Parathyroid adenoma (tissue), 2 donors: ENCODE results near the gene SOAT2.

Experiments
- H2AFZ ChIP-seq: fragments of 300-600 bp; sonication (generic); one replicate; pipeline ENCODE4 v1.7.0; 2017; ENCODE audit warnings: antibody characterized with exemption, mild to moderate bottlenecking
- H3K27ac ChIP-seq: fragments of 300-600 bp; sonication (generic); one replicate; pipeline ENCODE4 v1.7.0; 2017
- H3K27me3 ChIP-seq: fragments of 300-600 bp; sonication (generic); one replicate; pipeline ENCODE4 v1.7.0; 2017; ENCODE audit warnings: low read length; ENCODE audit not compliant: control insufficient read depth, insufficient read depth
- H3K36me3 ChIP-seq: fragments of 300-600 bp; sonication (generic); one replicate; pipeline ENCODE4 v1.7.0; 2017; ENCODE audit warnings: low read length; ENCODE audit not compliant: control insufficient read depth, insufficient read depth
- H3K4me1 ChIP-seq: fragments of 300-600 bp; sonication (generic); one replicate; pipeline ENCODE4 v1.7.0; 2017; ENCODE audit warnings: control low read depth
- H3K4me2 ChIP-seq: fragments of 300-600 bp; sonication (generic); one replicate; pipeline ENCODE4 v1.7.0; 2017; ENCODE audit warnings: low read length
- H3K4me3 ChIP-seq: fragments of 300-600 bp; sonication (generic); one replicate; pipeline ENCODE4 v1.7.0; 2017; ENCODE audit warnings: low read depth, low read length
- H3K79me2 ChIP-seq: fragments of 300-600 bp; sonication (generic); one replicate; pipeline ENCODE4 v1.7.0; 2017; ENCODE audit warnings: control low read depth
- H3K9ac ChIP-seq: fragments of 300-600 bp; sonication (generic); one replicate; pipeline ENCODE4 v1.7.0; 2017; ENCODE audit warnings: mild to moderate bottlenecking
- H3K9me3 ChIP-seq: fragments of 300-600 bp; sonication (generic); one replicate; pipeline ENCODE4 v1.7.0; 2017; ENCODE audit warnings: low read length; ENCODE audit not compliant: control insufficient read depth
- TF ChIP-seq, protein P1 (sequence below): fragments of 300-600 bp; sonication (generic); IDR thresholded peaks from one replicate; pipeline ENCODE4 v1.7.0; 2017; ENCODE audit warnings: antibody characterized with exemption, mild to moderate bottlenecking
- donor health status: primary hyperparathyroidism.

Gene SOAT2, protein sequence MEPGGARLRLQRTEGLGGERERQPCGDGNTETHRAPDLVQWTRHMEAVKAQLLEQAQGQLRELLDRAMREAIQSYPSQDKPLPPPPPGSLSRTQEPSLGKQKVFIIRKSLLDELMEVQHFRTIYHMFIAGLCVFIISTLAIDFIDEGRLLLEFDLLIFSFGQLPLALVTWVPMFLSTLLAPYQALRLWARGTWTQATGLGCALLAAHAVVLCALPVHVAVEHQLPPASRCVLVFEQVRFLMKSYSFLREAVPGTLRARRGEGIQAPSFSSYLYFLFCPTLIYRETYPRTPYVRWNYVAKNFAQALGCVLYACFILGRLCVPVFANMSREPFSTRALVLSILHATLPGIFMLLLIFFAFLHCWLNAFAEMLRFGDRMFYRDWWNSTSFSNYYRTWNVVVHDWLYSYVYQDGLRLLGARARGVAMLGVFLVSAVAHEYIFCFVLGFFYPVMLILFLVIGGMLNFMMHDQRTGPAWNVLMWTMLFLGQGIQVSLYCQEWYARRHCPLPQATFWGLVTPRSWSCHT

DNA sequence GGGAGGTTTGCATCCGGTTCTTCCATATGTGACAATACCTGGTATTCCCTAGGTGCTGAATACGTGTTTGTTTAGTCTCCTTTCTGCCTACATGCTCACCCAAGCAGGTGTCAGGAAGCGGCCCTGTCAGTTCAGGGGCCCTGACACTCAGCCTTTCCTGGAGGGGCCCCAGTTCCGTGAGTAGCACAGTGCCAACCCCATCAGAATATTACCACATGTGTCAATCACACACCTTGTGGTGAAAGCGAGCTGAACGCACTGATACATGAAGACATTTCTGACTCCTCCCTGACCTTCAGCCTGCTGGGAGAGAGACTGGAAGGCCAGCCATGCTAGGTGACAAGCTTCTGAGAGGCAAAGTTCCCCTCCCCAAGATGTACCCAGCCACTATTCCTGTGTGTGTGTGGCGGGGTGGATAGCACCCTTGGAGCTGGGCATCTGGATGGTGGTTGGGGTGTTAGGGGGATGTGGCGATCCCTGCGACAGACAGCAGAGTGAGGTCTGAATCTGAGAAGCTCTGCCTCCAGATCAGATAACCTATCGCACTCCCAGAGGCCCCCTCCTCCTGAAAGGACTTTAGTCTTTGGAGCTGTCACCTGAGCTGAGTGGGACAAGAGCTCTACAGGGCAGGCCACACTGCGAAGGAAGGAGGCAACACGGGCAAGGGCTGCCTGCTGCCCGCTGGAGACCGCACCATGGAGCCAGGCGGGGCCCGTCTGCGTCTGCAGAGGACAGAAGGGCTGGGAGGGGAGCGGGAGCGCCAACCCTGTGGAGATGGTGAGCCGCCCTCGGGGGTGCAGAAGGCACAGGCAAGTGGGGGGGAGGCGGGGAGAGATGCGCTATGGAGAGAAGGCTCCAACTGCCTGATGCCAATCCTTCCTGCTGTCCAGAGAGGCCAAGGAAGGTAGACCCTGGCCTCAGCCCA, at the start of gene SOAT2:
Gene SOAT2, plus strand, starts transcription at position 604 of the 925 bp plus-strand sequence. Its CDS starts 92 bp downstream, at position 696.
- Histone ChIP-seq H3K4me2 (no peak within 1 kb of the TSS), H3K9ac (no peak within 1 kb of the TSS), H3K36me3 (no peaks in the 10 kb centered on the region), H2AFZ (no peak within 1 kb of the TSS), H3K79me2 (no peaks in the 10 kb centered on the region), H3K27ac (no peak within 1 kb of the TSS), H3K4me1 (peaks cover 5% of the 10 kb centered on the region), H3K9me3 (no peaks in the 10 kb centered on the region), H3K4me3 (no peak within 1 kb of the TSS), H3K27me3 (no peaks in the 10 kb centered on the region)
- TF ChIP-seq, protein P1, sequence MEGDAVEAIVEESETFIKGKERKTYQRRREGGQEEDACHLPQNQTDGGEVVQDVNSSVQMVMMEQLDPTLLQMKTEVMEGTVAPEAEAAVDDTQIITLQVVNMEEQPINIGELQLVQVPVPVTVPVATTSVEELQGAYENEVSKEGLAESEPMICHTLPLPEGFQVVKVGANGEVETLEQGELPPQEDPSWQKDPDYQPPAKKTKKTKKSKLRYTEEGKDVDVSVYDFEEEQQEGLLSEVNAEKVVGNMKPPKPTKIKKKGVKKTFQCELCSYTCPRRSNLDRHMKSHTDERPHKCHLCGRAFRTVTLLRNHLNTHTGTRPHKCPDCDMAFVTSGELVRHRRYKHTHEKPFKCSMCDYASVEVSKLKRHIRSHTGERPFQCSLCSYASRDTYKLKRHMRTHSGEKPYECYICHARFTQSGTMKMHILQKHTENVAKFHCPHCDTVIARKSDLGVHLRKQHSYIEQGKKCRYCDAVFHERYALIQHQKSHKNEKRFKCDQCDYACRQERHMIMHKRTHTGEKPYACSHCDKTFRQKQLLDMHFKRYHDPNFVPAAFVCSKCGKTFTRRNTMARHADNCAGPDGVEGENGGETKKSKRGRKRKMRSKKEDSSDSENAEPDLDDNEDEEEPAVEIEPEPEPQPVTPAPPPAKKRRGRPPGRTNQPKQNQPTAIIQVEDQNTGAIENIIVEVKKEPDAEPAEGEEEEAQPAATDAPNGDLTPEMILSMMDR = no peak

DNA sequence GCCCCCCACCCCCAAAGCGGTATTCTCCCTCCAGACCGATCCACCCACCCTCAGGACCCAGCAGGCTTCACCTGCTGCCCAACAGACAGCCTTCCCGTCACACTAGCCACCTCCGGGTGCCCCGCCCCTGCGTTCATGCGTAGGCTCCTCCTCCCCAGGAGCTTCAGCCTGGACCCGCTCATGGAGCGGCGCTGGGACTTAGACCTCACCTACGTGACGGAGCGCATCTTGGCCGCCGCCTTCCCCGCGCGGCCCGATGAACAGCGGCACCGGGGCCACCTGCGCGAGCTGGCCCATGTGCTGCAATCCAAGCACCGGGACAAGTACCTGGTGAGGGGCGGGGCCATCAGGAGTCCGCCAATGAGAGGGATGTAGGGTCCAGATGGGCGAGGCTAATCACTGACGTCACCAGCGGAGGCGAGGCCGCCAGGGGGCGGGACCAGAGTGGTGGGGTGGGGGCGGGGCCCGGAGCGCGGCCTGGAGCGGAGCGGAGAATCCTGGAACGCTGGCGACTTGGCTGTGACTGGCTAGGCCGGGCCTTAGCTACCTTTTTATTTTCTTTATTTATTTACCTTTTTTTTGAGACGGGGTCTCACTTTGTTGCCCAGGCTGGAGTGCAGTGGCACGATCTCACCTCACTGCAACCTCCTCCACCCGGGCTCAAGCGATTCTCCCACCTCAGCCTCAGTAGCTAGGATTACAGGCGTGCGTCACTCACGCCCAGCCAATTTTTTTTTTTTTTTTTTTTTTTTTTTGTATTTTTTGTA, 49.0 kb upstream of the SOAT2 start:
- Histone ChIP-seq H3K27me3 (no peaks in the 10 kb centered on the region), H3K9ac (peak overlapping the region; percentile 29), H3K4me2 (peak overlapping the region; percentile 88), H2AFZ (peak overlapping the region; percentile 70), H3K4me3 (peak overlapping the region; percentile 70), H3K9me3 (no peaks in the 10 kb centered on the region), H3K4me1 (peaks cover 44% of the 10 kb centered on the region), H3K36me3 (no peaks in the 10 kb centered on the region), H3K27ac (peak overlapping the region; percentile 100), H3K79me2 (peaks cover 14% of the 10 kb centered on the region)
- TF ChIP-seq, protein P1 = peak; percentile 20

DNA sequence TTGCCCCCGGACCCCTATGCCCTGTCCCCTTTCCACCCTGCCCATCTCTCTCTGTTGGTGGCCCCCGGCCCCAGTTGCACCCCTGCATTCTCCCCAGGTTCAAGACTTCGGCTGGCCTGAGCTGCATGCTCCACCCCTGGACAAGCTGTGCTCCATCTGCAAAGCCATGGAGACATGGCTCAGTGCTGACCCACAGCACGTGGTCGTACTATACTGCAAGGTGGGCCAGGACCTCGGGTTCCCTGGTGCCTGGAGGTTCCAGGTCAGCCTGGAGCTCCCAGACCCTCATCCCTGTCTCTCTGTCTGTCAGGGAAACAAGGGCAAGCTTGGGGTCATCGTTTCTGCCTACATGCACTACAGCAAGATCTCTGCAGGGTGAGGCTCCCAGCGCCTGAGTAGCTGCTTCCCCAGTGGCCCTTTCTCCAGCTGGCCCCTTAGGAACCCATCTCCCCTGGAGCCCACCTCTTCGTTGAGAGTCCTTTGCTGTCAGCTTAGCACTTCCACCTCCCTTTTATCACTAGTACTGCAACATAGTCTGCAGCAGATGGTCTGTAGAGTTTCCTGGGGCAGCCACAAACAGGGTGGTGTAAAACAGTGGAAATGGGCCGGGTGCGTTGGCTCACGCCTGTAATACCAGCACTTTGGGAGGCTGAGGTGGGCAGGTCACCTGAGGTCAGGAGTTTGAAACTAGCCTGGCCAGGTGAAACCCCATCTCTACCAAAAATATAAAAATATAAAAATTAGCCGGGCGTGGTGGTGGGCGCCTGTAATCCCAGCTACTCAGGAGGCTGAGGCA, 47.6 kb upstream of the SOAT2 start:
- H3K36me3 ChIP-seq = no peaks in the 10 kb centered on the region
- no peak overlapping the region for H3K4me2 ChIP-seq
- H3K4me3 ChIP-seq = no peak overlapping the region
- H3K9me3 ChIP-seq = no peaks in the 10 kb centered on the region
- TF ChIP-seq, protein P1 = no peak
- H3K27ac ChIP-seq = peak overlapping the region; percentile 21
- H3K9ac ChIP-seq = no peak overlapping the region
- no peaks in the 10 kb centered on the region for H3K27me3 ChIP-seq
- H3K4me1 ChIP-seq = peaks cover 35% of the 10 kb centered on the region
- H3K79me2 ChIP-seq = peaks cover 12% of the 10 kb centered on the region
- H2AFZ ChIP-seq = no peak overlapping the region

DNA sequence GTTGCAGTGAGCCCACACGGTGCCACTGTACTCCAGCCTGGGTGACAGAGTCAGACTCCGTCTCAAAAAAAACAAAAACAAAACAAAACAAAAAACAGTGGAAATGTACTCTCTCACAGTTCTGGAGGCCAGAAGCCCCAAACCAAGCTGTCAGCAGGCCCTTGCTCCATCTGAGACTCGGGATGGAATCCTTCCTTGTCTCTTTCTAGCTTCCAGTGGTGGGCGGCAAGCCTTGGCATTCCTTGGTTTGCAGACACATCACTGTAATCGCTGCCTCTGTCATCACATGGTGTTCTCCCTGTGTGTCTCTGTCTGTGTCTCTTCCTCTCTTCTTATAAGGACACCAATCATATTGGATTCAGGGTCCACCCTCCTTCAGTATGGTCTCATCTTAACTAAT, 47.0 kb upstream of the SOAT2 start:
- Histone ChIP-seq H3K4me3 (no peak overlapping the region), H3K9me3 (no peaks in the 10 kb centered on the region), H3K4me1 (peaks cover 35% of the 10 kb centered on the region), H2AFZ (no peak overlapping the region), H3K79me2 (peaks cover 7% of the 10 kb centered on the region), H3K36me3 (no peaks in the 10 kb centered on the region), H3K27me3 (no peaks in the 10 kb centered on the region), H3K27ac (no peak overlapping the region), H3K4me2 (no peak overlapping the region), H3K9ac (no peak overlapping the region)
- TF ChIP-seq, protein P1 = no peak
